K562 (cell line): ENCODE results near the gene FAM219B. TPM values are rescaled to one million over a fixed set of nuclear protein-coding genes. Genes with fewer than 3 reads are reported as not detected.

ENCODE experiments used
- CREM ChIP-seq: IDR thresholded peaks from 2 replicates; pipeline ENCODE4 v1.6.1; 2014; ENCODE audit warnings: antibody characterized with exemption, low read depth
- EWSR1 ChIP-seq: fragments of 450-650 bp; IDR thresholded peaks from 2 replicates; pipeline ENCODE4 v1.6.1; 2018; ENCODE audit warnings: borderline replicate concordance, mild to moderate bottlenecking, low read depth, moderate library complexity; ENCODE audit not compliant: partially characterized antibody
- FOXA3 ChIP-seq, 2 experiments: fragments of 450-650 bp in 1 of 2; sonication (generic) in 1 of 2; formaldehyde crosslinking; IDR thresholded peaks in 1 of 2; conservative IDR thresholded peaks in 1 of 2; 2 replicates each; pipeline versions ENCODE4 v1.4.0 to v1.8.0; 2020 to 2022; ENCODE audit warnings: mild to moderate bottlenecking in 2 of 2, missing genetic modification reagents in 1 of 2
- FOXP1 ChIP-seq: sonication (generic); formaldehyde crosslinking; IDR thresholded peaks from 2 replicates; pipeline ENCODE4 v1.8.0; 2022; ENCODE audit warnings: mild to moderate bottlenecking, missing genetic modification reagents
- HMBOX1 ChIP-seq: sonication (generic); IDR thresholded peaks from 2 replicates; pipeline ENCODE4 v1.6.1; 2016
- HMGXB4 ChIP-seq: sonication (generic); formaldehyde crosslinking; IDR thresholded peaks from 2 replicates; pipeline ENCODE4 v1.8.1; 2023; ENCODE audit warnings: mild to moderate bottlenecking, missing genetic modification reagents
- HNRNPUL1 ChIP-seq: fragments of 200-400 bp; formaldehyde crosslinking; IDR thresholded peaks from 2 replicates; pipeline ENCODE4 v1.6.1; 2017; ENCODE audit warnings: low read length
- MEF2D ChIP-seq: conservative IDR thresholded peaks from 2 replicates; pipeline ENCODE4 v1.6.1; 2016; ENCODE audit warnings: low read depth, missing genetic modification characterization, missing compliant biosample characterization
- MITF ChIP-seq: IDR thresholded peaks from 2 replicates; pipeline ENCODE4 v1.6.1; 2014; ENCODE audit warnings: antibody characterized with exemption
- NFYB ChIP-seq: IDR thresholded peaks from 2 replicates; pipeline ENCODE4 v1.6.1; 2011; ENCODE audit warnings: mild to moderate bottlenecking, moderate library complexity; ENCODE audit not compliant: insufficient read length; ENCODE audit errors: extremely low read depth
- NKRF ChIP-seq: fragments of 450-650 bp; IDR thresholded peaks from 2 replicates; pipeline ENCODE4 v1.6.1; 2016; ENCODE audit warnings: borderline replicate concordance
- SRSF3 ChIP-seq: fragments of 200-400 bp; formaldehyde crosslinking; IDR thresholded peaks from 2 replicates; pipeline ENCODE4 v1.6.1; 2016; ENCODE audit warnings: mild to moderate bottlenecking, low read length, moderate library complexity; ENCODE audit not compliant: insufficient read depth
- TFAM ChIP-seq: fragments of 250-450 bp; sonication (Bioruptor Pico); conservative IDR thresholded peaks from 2 replicates; pipeline ENCODE4 v1.5.0; 2021; ENCODE audit warnings: mild to moderate bottlenecking, moderate library complexity
- THAP12 ChIP-seq: fragments of 250-450 bp; sonication (Bioruptor Pico); IDR thresholded peaks from 2 replicates; pipeline ENCODE4 v1.9.0; 2021; ENCODE audit warnings: mild to moderate bottlenecking, inconsistent platforms
- ZC3H8 ChIP-seq: fragments of 450-650 bp; IDR thresholded peaks from 2 replicates; pipeline ENCODE4 v1.6.1; 2017
- ZNF212 ChIP-seq: fragments of 450-650 bp; formaldehyde crosslinking; IDR thresholded peaks from 2 replicates; pipeline ENCODE4 v1.4.0; 2020; ENCODE audit warnings: mild to moderate bottlenecking
- ZNF24 ChIP-seq: fragments of 450-650 bp; IDR thresholded peaks from 2 replicates; pipeline ENCODE4 v1.6.1; 2016
- ZNF3 ChIP-seq: fragments of 250-450 bp; sonication (Bioruptor Pico); IDR thresholded peaks from 2 replicates; pipeline ENCODE4 v1.5.0; 2021; ENCODE audit warnings: mild to moderate bottlenecking, moderate library complexity
- ZNF561 ChIP-seq: fragments of 450-650 bp; formaldehyde crosslinking; conservative IDR thresholded peaks from 2 replicates; pipeline ENCODE4 v1.4.0; 2020; ENCODE audit warnings: mild to moderate bottlenecking, moderate library complexity
- ZNF830 ChIP-seq: fragments of 250-450 bp; sonication (Bioruptor Pico); IDR thresholded peaks from 2 replicates; pipeline ENCODE4 v1.5.0; 2021; ENCODE audit warnings: mild to moderate bottlenecking
- polyA plus RNA-seq, 8 experiments: library from polyadenylated mRNA; depleted of rRNA in 4 of 8; stranded (reverse) in 5 of 8; unstranded in 3 of 8; fragments of >200 nt; fragmentation: Nextera tagmentation in 2 of 8; fragmentation: Illumina TruSeq in 1 of 8; extraction: Ambion mirVana in 2 of 8; extraction: Trizol in 1 of 8; gene quantifications; 2 replicates each; pipeline versions ENCODE4 v1.2.1 to v1.2.3, GENCODE V29; 2011 to 2014; ENCODE audit warnings: inconsistent platforms in 1 of 8, missing spikeins in 1 of 8
- total RNA-seq, 7 experiments: library from RNA; depleted of rRNA in 6 of 7; stranded (reverse); fragments of >200 nt in 6 of 7; fragmentation: Illumina TruSeq in 2 of 7; extraction: Trizol in 2 of 7; gene quantifications; 2 replicates each; pipeline versions ENCODE4 v1.2.1 to v1.2.3, GENCODE V29; 2011 to 2021; ENCODE audit warnings: low replicate concordance in 1 of 7

Gene FAM219B
- total and polyA plus RNA-seq, 9 of the 15 experiments (the other 6 are each of a cell fraction or from before 2014, with no cell fraction given), result 6.8 to 50.4 (median 29.4) TPM

- TF ChIP-seq ZNF24 (no peak; the same call in 1 of the 2 replicates), HMBOX1 (no peak), ZNF212 (CRISPR knock-in tag) (no peak), CREM (peak; percentile 85), HMGXB4 (CRISPR knock-in tag) (peak; percentile 98), TFAM (CRISPR knock-in tag) (no peak), ZC3H8 (no peak), FOXP1 (CRISPR knock-in tag) (peak; percentile 100), THAP12 (CRISPR knock-in tag) (peak; percentile 2; the same call in 1 of the 2 replicates), ZNF561 (CRISPR knock-in tag) (no peak), MEF2D (tag) (no peak), SRSF3 (no peak), EWSR1 (no peak), NFYB (no peak), ZNF830 (CRISPR knock-in tag) (no peak), FOXA3 (CRISPR knock-in tag; conservative IDR thresholded peaks at IDR 0.05 in 1 of 2, IDR thresholded peaks at IDR 0.05 in 1 of 2) (peak in 1 of 2 experiments; percentile 94; a peak in 2 of 4 replicates), NKRF (peak; percentile 37; the same call in 1 of the 2 replicates), ZNF3 (CRISPR knock-in tag) (no peak), HNRNPUL1 (no peak), MITF (peak; percentile 96)
Observed at GRCh38 chr15:74955796-74956647, 49.4 kb upstream of the FAM219B start (continued).
